Stimulated activated CD4-positive, alpha-beta T cell treated with anti-CD3 and anti-CD28 coated beads, TNF-alpha, amount 100 ng/mL, for 1 hour (primary cell): ENCODE results near the gene POLA2.

Source experiments
- DNase-seq, 3 donors: peaks; one replicate each; pipeline ENCODE4 v3.0.0-alpha.2; 2020; ENCODE audit warnings: low read depth in 3 of 3, low spot score in 1 of 3

The POLA2 gene

DNA sequence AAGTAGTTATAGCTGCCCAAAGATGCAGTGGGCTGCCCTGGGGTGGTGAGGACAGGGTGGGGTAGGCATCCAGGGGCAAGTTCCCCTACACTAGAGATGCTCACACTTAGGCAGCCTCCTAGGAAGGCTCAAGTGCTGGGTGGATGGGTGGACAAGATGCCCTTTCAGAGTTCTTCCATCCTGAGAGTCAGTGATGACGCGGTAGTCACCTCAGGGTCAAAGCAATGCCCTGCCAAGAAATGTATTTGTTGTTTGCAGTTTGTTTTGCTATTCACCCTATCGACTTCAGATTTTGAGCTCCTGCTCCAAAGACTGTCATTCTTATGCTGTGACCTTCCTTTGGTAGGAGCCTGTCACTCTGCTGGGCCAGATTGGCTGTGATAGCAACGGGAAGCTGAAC, 18.9 kb downstream of the POLA2 start:
- DNase-seq: no peak

DNA sequence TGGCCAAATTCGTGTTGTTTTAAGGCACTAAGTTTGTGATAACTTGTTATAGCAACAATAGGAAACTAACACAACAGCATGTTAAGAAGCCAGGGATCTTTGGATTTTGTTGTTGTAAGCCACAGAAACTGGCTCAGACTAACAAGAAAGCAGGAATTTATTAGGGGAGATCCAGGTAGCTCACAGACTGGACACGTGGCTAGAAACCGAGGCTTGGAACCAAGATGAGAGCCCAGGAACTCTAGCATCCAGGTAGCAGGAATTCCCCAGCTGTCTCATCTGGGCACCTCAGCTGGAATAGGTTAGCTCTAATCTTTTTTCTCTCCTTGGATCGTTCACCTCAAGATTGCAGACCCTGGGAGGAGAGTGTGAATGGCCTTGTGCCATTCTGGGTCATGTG, 24.9 kb downstream of the POLA2 start:
- no peak for DNase-seq

DNA sequence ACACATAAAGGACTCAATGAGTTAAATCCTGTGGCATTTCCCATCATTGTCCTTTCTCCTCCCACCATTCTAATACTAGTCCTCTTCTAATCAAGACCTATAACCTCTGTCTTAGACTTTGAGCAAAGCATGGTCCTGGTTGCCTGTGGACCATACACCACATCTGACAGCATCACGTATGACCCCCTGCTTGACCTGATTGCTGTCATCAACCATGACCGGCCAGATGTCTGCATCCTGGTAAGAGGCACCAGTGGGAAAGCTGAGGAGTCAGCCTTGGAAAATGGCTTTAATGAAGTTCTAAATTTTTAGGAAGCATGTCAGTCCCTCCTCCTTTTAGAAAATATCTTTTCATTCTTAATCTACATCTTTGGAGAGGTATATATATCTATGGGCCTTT, 25.8 kb downstream of the POLA2 start:
- no peak for DNase-seq

DNA sequence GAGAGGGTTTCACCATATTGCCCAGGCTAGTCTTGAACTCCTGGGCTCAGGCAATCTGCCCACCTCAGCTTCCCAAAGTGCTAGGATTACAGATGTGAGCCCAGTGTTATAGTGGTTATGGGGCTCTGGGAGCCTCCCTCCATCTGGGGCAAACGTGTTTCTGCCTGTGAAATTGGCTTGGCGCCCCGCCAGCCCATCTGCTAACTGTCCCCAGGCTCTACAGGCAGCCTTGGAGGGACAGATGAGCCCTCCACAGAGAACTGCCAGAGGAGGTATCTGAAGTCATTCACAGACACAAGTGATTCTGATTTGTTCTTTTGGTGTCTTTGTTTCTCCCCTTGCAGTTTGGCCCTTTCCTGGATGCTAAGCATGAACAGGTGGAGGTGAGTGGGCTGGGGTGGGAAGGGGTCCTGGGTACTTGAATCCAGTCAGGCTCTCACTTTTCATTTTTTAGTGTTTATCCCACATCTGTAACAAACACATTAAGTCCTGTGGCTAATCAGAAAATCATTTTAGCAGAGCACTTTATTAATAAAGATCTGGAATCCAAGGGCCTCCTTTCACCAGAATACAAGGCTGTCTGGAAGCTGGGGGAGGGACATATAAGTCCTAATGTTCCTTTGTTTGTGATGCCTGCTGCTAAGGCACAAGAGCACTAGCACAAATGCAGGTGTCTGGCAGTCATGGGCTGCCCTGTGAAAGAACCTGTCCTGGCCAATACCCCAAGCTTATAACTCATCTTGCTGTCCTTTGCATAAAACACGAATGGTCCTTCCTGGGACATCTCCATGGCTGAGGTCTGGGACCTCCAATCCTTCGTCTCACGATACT, 27.2 kb downstream of the POLA2 start:
- no peak for DNase-seq

DNA sequence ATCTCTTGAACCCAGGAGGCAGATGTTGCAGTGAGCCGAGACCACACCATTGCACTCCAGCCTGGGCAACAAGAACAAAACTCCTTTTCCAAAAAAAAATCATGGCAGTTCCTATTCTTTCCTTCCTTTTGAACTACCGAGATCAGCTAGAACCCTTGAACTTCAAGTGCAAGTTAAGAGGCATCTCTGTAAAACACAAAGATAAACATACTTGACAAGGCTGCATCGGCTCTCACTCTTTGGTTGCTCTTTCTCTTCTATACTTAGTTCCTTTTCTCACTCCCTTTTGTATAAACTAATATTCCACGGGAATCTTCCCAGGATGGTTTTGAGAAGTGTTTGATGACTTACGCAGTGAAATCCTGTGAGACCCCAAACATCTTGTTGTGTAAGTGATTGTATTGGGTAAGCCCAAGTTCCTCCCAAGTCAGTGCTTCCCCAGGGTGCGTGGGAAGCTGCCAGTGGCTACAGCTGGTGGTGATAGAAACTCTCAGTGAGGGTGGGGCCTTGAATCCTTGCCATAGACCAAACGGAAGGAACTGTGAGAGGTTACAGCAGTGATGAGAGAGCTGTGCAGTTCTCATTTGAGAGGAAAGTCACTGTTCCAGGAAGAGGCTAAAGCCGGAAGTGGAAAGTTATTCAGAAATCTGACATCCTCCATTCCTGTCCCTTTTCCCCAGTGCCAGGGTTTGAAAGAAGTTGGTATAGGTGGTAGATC, 28.8 kb downstream of the POLA2 start:
- no peak for DNase-seq

DNA sequence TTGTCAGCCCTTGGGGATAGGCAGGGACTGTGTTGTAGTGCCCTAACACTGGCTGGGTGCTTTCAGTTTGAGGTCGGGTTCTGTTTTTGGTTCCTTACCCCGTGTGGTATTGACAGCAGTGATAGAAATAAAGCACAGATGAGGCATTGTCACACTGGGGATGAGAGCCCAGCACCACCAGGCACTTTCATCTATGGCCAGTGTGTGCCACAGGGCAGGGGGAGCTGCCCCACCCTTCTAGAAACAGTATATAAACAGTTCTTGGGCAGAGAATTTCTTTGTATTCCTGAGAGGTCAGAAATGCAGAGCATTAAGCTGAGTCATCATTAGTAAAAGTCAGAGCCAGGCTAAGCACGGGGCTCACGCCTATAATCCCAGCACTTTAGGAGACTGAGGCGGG, 29.9 kb downstream of the POLA2 start:
- DNase-seq: no peak

DNA sequence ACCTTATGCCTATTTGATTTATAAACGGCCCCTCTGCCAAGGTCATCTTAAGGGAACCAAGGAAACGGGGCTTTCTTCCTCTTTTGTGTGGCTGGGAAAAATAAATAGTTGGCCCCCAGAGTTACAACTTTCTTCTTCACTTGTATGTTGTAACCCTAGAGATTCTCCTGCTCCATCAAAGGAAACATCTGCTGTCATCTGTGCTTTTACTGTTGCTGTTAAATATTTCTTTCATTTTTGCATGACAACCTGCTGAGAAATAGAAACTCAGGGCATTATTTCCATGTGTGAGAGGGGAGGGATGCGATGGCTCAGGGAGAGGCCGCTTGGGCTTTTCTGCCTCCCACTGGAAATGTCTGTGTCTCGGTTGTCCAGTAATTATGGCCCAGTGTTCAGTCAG, 31.1 kb downstream of the POLA2 start:
- no peak for DNase-seq

DNA sequence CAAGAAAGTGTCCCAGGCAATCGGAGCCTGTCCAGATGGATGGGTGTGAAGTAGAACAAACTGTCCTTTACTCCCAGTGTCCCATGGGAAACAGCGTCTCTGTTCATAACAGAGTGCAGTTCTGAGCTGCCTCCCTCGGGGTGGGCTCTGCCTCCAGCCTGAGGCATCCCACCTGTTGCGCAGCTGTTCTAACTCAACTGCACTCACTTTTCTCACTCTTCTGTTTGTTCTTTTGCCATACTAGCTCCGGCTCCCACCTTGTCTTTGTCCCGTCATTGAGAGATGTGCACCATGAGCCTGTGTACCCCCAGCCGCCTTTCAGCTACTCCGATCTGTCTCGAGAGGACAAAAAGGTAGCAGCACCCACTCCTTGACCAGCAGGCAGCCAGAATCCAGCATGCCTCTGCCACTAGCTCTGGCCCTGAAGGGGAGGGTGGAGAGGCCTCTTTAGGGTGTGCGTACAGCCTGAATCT, 32.2 kb downstream of the POLA2 start:
- DNase-seq: no peak

DNA sequence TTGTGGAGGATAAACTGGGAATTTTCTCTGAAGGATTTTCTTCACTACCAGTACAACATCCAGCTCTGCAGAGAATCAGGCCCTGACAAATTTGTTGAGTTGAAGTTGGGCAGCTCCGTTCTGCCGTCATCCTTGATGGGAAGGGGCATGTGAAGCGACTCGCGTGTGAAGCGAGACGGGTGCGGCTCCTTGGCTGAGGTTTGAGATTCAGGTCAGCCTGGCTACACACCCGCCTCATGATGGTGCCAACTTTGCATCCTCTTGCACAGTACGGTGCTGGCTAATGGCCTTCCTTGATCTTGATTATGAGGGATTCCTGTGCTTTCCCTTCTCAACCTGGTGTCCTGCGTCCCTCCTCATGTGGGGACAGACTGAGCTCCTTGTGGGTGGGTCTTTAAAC, 33.2 kb downstream of the POLA2 start:
- DNase-seq: no peak

DNA sequence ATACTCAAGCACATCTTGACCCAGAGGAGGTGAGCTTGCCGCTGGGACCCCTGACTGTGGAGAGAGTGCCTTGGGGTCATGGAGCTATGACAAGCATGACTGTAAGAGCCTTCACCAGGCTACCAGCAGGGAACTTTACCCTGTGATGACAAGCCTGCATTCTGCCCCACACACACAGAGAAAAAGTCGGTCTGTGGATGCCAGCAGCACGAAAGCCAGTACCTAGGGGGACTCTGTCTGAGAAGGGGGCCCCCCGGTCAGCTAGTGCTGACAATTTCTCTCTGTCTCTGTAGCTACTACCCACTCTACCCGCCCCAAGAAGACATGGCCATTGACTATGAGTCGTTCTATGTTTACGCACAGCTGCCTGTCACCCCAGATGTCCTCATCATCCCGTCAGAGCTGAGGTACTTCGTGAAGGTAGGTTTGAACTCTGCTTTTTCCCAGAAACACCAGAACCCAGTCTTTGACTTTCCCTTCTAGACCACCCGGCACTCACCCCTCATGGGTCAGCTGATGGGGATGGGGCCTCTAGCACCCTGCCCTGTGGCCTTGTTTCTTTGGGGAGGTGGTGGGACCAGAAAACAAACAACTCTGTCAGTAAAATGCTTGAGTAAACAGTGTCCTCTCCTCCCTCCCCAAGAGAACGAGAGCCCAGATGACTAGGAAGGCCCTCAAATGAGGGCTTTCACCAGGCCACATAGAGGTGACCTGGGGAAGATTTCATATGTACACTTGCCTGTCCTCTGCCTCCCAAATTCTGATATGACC, 34.0 kb downstream of the POLA2 start:
- no peak for DNase-seq

DNA sequence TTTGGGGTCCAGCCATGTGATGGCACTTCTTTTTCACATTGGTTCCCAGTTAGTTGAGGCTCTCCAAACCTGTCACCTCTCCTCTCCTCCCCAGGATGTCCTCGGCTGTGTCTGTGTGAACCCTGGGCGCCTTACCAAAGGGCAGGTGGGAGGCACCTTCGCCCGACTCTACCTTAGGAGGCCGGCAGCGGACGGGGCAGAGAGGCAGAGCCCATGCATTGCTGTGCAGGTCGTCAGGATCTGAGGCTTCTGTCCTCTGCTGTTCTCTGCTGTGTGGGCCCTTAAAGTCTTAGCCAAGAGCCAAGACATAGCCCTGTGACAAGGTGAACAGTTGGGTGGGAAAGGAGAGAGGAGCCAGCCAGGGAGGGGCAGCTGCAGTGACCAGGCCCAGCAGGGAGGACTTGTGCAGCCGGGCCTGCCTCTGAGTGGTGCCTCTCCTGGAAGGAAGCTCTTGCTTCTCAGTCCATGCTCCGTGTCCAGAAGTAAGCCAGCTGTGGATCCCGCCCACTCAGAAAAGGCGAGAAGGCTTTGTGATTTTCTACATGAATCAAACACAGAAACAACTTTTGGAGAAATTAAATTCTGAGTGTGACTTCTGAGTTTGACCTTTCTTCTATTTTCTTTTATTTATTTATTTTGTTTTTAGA, 35.4 kb downstream of the POLA2 start:
- no peak for DNase-seq

DNA sequence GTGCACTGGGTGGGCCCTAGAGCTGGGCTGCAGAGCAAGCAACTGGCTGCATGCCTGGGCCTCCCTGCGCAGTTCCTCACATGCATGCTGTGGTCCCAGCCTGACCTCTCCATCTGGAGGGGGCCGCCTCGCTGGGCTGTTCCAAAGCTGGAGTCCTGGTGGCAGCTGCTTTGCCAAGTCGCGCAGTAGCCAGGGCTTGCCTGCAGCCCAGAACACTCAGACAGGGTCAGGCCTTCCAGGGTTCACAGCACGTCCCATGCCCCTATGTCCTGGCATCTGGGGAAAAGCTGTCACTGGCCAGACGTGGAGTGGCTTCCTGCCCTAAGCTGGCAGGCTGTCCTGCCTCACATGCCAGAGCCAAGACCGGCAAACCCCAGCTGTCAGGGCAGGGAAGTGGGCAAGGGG, 36.4 kb downstream of the POLA2 start:
- DNase-seq: no peak

DNA sequence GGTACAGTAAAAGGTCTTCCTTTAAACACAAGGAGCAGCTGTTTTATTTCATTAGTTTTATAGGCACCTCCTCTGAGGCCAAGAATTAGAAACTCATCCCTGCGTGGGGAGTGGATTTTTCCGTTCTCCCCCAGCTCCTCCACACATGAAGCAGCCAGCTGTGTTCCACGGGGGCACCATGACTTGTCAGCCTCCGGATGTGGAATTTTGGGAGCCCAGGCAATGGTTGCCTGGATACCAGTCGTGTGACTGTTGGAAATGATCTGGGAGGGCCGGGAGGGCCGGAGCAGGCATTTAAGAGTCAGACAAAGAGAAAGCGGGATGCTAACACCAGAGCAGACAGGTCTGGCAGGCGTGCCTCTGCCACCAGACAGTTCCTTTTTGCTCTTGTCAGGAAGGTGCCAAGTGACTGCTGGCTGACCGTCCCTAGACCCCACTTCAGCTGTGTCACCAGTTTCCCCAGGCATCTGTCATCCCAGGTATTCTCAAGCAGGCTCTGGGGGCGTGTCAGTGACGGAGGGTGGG, 37.0 kb downstream of the POLA2 start:
- DNase-seq: no peak

DNA sequence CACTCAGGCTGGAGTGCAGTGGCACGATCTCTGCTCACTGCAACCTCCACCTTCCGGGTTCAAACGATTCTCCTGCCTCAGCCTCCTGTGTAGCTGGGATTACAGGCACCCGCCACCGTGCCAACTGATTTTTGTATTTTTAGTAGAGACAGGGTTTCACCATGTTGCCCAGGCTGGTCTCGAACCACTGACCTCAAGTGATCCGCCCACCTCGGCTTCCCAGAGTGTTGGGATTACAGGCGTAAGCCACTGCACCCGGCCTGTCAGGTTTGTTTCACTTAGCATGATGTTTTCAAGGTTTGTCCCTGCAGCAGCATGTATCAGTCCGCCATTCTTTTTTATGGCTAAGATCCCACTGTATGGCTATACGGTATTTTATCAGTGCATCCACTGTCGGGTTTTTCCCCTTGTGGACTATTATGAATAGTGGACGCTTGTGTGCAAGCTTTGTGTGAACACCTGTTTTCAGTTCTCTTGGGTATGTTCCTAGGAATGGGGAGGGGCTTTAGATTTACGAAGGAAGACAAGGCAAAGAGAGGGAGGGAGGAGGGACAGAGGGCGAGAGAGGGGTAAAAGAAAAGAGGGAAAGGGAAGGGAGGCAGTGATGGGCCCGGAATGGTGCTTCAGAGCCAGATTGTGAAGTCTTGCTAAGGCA, 39.0 kb downstream of the POLA2 start:
- DNase-seq: no peak

DNA sequence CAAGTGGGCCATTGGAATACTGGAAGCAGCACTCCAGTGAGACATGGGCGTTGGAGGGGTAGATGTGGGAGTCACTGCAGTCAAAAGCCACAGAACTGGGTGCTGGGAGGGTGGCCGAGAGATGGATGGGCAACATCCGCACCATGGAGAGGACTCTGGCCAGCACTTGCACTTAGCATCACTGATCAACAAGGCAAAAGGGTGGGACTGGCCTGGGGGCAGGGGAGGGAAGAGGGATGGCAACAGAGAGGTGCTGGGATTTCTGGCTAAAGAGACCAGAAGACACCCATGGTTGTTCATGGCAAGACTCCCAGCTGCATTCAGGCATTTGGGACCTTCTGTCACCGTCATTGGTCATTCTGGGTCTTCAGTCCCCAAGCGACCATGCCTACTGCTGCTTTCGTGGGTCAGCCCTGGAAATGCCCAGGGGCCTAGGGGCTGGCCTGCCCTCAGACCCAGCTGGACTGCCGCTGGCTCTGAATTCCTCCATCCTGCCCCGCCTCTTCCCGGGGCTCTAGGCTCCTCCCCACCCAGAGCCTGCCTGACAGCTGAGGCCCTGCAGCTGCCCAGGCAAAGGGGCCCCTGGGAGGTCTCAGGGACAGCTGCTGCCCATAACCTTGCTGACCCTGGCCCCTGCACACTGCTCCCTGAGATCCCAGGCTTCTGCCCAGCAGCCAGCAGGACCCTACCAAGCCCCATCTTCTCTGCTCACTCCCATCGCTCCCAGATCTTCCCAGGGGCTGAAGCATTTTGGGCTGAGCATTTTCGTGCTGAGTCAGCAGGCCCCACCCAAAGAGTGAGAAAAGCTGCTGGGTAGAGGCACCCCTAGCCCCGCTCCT, 39.9 kb downstream of the POLA2 start:
- DNase-seq: no peak

DNA sequence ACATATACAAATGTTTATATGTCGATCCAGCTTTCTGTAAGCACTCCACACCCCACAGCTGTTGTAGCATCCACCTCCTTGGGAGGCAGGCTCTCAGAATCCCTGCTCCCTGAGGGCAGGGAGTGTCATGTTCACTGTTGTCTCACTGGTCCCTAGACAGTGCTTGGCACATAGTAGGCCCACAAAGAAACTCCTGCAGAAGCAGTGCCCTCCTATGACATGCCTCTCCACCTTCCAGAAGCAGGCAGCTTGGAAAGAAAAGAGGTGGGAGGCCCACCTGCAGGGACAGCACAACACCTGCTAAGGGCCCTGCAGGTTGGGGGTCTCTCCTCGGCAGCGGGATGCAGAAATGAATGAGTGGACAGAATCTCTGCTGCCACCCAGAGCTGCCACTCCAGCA, 41.8 kb downstream of the POLA2 start:
- no peak for DNase-seq

DNA sequence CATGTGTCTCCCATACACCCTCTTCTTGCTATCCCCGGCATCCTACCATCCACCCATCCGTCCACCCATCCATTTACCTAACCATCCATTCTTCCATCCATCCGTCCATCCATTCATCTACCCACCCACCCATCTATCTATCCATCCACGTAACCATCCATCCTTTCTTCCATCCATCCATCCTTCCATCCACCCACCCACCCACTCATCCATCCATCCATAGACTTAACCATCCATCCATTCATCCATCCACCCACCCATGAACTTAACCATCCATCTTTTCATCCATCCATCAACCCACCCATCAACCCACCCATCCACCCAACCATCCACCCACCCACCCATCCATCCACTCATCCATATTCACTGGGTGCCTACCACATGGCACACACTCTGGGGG, 42.3 kb downstream of the POLA2 start:
- no peak for DNase-seq

DNA sequence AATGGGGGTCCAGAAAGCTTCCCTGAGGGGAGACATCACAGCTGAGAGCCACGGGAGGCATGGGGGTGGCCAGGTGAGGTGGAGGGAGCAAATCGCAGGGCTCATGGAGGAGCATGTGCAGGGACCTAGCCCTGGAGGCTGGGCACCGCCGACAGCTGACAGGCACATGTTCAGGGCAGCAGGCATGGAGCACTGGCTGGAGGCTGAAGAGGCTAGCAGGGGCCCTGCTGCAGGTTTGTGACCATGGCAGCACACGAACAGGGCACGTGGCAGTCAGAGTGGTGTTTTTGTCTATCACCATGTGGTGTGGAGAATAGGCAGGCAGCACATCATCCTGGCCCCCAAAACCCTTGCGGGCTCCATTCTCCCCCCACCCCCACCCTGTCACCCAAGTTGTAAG, 42.9 kb downstream of the POLA2 start:
- DNase-seq: no peak

DNA sequence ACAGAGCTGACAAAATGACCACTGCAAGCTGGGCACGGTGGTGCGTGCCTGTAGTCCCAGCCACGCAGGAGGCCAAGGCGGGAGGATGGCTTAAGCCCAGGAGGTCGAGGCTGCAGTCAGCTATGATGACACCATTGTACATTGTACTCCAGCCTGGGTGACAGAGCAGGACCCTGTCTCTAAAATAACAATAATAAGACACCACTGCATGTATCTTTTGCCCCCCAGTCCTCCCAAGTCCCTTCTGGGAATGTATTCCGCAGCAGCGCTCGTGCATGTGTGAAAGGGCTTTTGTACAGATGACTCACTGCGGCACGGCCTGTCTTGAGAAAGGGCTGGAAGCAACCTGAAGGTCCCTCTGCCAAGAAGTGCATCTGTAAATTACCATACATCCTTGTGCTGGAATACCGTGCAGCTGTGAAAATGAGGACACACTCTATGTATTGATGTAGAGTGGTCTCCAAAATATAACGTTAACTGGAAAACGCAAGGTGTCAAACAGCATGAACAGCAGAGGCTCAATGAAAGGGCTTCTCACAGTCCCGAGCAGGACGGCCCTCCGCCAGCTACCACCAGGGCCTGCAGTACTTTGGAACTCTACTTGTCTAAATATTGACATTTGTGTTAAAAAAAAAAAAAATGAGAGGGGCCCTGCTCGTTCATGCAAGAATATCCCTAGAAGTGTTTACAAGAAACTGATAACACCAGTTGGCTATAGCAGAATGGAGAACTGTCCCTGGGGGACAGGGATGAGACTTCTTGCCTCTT, 43.9 kb downstream of the POLA2 start:
- DNase-seq: no peak
